Osteoblast (primary cell): ENCODE data around the gene PRKAG1. TPM values are rescaled to one million over a fixed set of nuclear protein-coding genes. Genes with fewer than 3 reads are reported as not detected.

ENCODE experiments used
- DNase-seq: peaks from one replicate; pipeline ENCODE4 v3.0.0; 2011; ENCODE audit warnings: low spot score, mixed read lengths; ENCODE audit not compliant: insufficient read length; ENCODE audit errors: missing footprints
- H2AFZ ChIP-seq: 2 replicates; pipeline ENCODE4 v1.6.0; 2011; ENCODE audit warnings: mild to moderate bottlenecking, low read length
- H3K27ac ChIP-seq: 2 replicates; pipeline ENCODE4 v1.5.1; 2011; ENCODE audit warnings: mild to moderate bottlenecking, low read depth, low read length, moderate library complexity
- H3K27me3 ChIP-seq: 2 replicates; pipeline ENCODE4 v1.6.0; 2012; ENCODE audit warnings: mild to moderate bottlenecking, control low read depth, inconsistent platforms, low read length, moderate library complexity; ENCODE audit not compliant: insufficient read depth
- H3K36me3 ChIP-seq: 2 replicates; pipeline ENCODE4 v1.5.1; 2011; ENCODE audit warnings: mild to moderate bottlenecking, low read length, control low read depth, moderate library complexity; ENCODE audit not compliant: insufficient read depth
- H3K4me1 ChIP-seq: 2 replicates; pipeline ENCODE4 v1.5.1; 2011; ENCODE audit warnings: mild to moderate bottlenecking, low read length, control low read depth, moderate library complexity; ENCODE audit not compliant: insufficient read depth
- H3K4me2 ChIP-seq: 2 replicates; pipeline ENCODE4 v1.6.0; 2011; ENCODE audit warnings: mild to moderate bottlenecking, low read length; ENCODE audit not compliant: insufficient read depth
- H3K4me3 ChIP-seq: fragments of 200-600 bp; sonication (generic); 3 replicates; pipeline ENCODE4 v1.5.1; 2012; ENCODE audit warnings: mild to moderate bottlenecking, low read length, inconsistent platforms; ENCODE audit not compliant: insufficient read depth
- H3K79me2 ChIP-seq: 2 replicates; pipeline ENCODE4 v1.6.0; 2012; ENCODE audit warnings: mild to moderate bottlenecking, low read length, control low read depth, inconsistent platforms; ENCODE audit not compliant: insufficient read depth
- H3K9me3 ChIP-seq: 2 replicates; pipeline ENCODE4 v1.5.1; 2011; ENCODE audit warnings: low read depth, low read length, control low read depth
- H4K20me1 ChIP-seq: 2 replicates; pipeline ENCODE4 v1.6.0; 2012; ENCODE audit warnings: mild to moderate bottlenecking, low read length, control low read depth; ENCODE audit not compliant: insufficient read depth
- CTCF ChIP-seq: IDR thresholded peaks from 2 replicates; pipeline ENCODE4 v1.5.1; 2011; ENCODE audit warnings: mild to moderate bottlenecking, low read depth, low read length, moderate library complexity; ENCODE audit errors: extremely low read depth
- total RNA-seq: library from RNA; depleted of rRNA; stranded (reverse); fragments of >200 nt; gene quantifications from 2 replicates; pipeline ENCODE4 v1.2.3, GENCODE V29; 2012

PRKAG1 gene
- total RNA-seq, 1 donor: 89.0 TPM

- Histone ChIP-seq H2AFZ (no peak overlapping the region), H3K4me3 (no peak overlapping the region), H3K4me1 (no peaks in the 10 kb centered on the region), H3K27ac (no peak overlapping the region), H3K4me2 (no peak overlapping the region), H3K27me3 (no peaks in the 10 kb centered on the region), H3K9me3 (no peaks in the 10 kb centered on the region), H4K20me1 (peaks cover 36% of the 10 kb centered on the region), H3K36me3 (peaks cover 89% of the 10 kb centered on the region), H3K79me2 (peaks cover 15% of the 10 kb centered on the region)
- peak; percentile 96 for DNase-seq
- TF ChIP-seq CTCF: peak; percentile 78
Measured at GRCh38 chr12:49043856-49044258, 25.3 kb upstream of the PRKAG1 start.

DNA sequence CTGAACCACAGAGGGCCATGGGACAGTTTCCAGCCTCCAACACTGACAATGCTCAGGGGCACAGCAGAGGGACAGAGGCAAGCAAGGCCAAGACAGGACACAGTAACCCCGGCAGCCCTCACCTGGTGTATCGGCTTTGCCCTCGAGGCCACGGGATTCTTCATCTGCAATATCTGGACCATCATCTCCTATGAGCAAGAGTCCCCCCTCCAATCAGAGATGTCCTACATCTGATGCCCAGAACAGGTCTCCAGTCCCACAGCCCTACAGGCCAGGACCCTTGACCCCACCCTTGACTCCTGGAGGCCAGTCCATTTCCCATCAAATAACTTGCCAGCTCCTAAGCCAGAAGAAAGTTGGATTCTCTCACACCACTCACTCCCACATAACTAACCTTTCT, 24.7 kb upstream of the PRKAG1 start:
- Histone ChIP-seq H2AFZ (no peak overlapping the region), H3K4me1 (no peaks in the 10 kb centered on the region), H3K79me2 (peaks cover 9% of the 10 kb centered on the region), H3K9me3 (no peaks in the 10 kb centered on the region), H3K36me3 (peaks cover 88% of the 10 kb centered on the region), H4K20me1 (peaks cover 31% of the 10 kb centered on the region), H3K27me3 (no peaks in the 10 kb centered on the region), H3K4me3 (no peak overlapping the region), H3K4me2 (no peak overlapping the region), H3K27ac (no peak overlapping the region)
- DNase-seq: peak; percentile 76
- TF ChIP-seq CTCF: no peak

GRCh38 chr12:49041881-49042484, 23.4 kb upstream of the PRKAG1 start:
- Histone ChIP-seq H3K4me2 (no peak overlapping the region), H3K27me3 (no peaks in the 10 kb centered on the region), H4K20me1 (peaks cover 39% of the 10 kb centered on the region), H3K36me3 (peaks cover 89% of the 10 kb centered on the region), H3K27ac (no peak overlapping the region), H2AFZ (no peak overlapping the region), H3K79me2 (peaks cover 8% of the 10 kb centered on the region), H3K4me1 (no peaks in the 10 kb centered on the region), H3K4me3 (no peak overlapping the region), H3K9me3 (no peaks in the 10 kb centered on the region)
- no peak for TF ChIP-seq CTCF
- peak; percentile 86 for DNase-seq

- H4K20me1 ChIP-seq: peaks cover 39% of the 10 kb centered on the region
- no peaks in the 10 kb centered on the region for H3K4me1 ChIP-seq
- no peak overlapping the region for H3K4me2 ChIP-seq
- H3K79me2 ChIP-seq: peaks cover 6% of the 10 kb centered on the region
- H3K36me3 ChIP-seq: peaks cover 88% of the 10 kb centered on the region
- no peak overlapping the region for H3K27ac ChIP-seq
- H3K9me3 ChIP-seq: no peaks in the 10 kb centered on the region
- no peak for DNase-seq
- H3K27me3 ChIP-seq: no peaks in the 10 kb centered on the region
- H2AFZ ChIP-seq: no peak overlapping the region
- no peak overlapping the region for H3K4me3 ChIP-seq
- no peak for TF ChIP-seq CTCF
Measured at GRCh38 chr12:49041036-49041880, 22.7 kb upstream of the PRKAG1 start.
